ENCODE results near the gene UGT1A6.
"Not testable (repeated sequence)": the region's sequence is repeated elsewhere in the genome, so short reads cannot be mapped to it uniquely, and the experiment has no call there.

The UGT1A6 gene

GRCh38 chr2:233713262-233713615, 20.5 kb downstream of the UGT1A6 start:
- no peak overlapping the region for H3K4me3 ChIP-seq (replicated peaks in 1 of 2; ENCODE audit: low read depth in 2 of 2, low read length in 2 of 2)
- TF ChIP-seq CTCF (IDR thresholded peaks at IDR 0.05; ENCODE audit: low read depth, low read length): no peak
- no peak for DNase-seq (ENCODE audit: low read depth in 2 of 2)

GRCh38 chr2:233714121-233714520, 21.4 kb downstream of the UGT1A6 start:
- H3K4me3 ChIP-seq (replicated peaks in 1 of 2; ENCODE audit: low read depth in 2 of 2, low read length in 2 of 2): no peak overlapping the region
- DNase-seq (ENCODE audit: low read depth in 2 of 2): no peak
- TF ChIP-seq CTCF (IDR thresholded peaks at IDR 0.05; ENCODE audit: low read depth, low read length): no peak

GRCh38 chr2:233718552-233718951, 25.9 kb downstream of the UGT1A6 start, which contains the start of gene UGT1A4:
Gene UGT1A4 (plus strand): TSS chr2:233718736. CDS start chr2:233718821, 85 bp downstream.
- no peak within 1 kb of the TSS for H3K4me3 ChIP-seq (replicated peaks in 1 of 2; ENCODE audit: low read depth in 2 of 2, low read length in 2 of 2)
- no peak for DNase-seq (ENCODE audit: low read depth in 2 of 2)
- no peak for TF ChIP-seq CTCF (IDR thresholded peaks at IDR 0.05; ENCODE audit: low read depth, low read length)

- no peak for DNase-seq (ENCODE audit: low read depth in 2 of 2)
- no peak within 1 kb of the TSS for H3K4me3 ChIP-seq (replicated peaks in 1 of 2; ENCODE audit: low read depth in 2 of 2, low read length in 2 of 2)
- TF ChIP-seq CTCF (IDR thresholded peaks at IDR 0.05; ENCODE audit: low read depth, low read length): no peak
Observed at GRCh38 chr2:233728723-233729301, 36.1 kb downstream of the UGT1A6 start, which contains the start of gene UGT1A3. Gene UGT1A3 (plus strand): TSS chr2:233729042. CDS start chr2:233729127, 85 bp downstream.

GRCh38 chr2:233736868-233737653, 44.4 kb downstream of the UGT1A6 start:
- H3K4me3 ChIP-seq (replicated peaks in 1 of 2; ENCODE audit: low read depth in 2 of 2, low read length in 2 of 2); DNase-seq (ENCODE audit: low read depth in 2 of 2): not testable (repeated sequence)

GRCh38 chr2:233740870-233741269, 48.2 kb downstream of the UGT1A6 start:
- no peak for DNase-seq (ENCODE audit: low read depth in 2 of 2)
- no peak overlapping the region for H3K4me3 ChIP-seq (replicated peaks in 1 of 2; ENCODE audit: low read depth in 2 of 2, low read length in 2 of 2)
- no peak for TF ChIP-seq CTCF (IDR thresholded peaks at IDR 0.05; ENCODE audit: low read depth, low read length)

- TF ChIP-seq CTCF (IDR thresholded peaks at IDR 0.05; ENCODE audit: low read depth, low read length): no peak
- DNase-seq (ENCODE audit: low read depth in 2 of 2): no peak
- H3K4me3 ChIP-seq (replicated peaks in 1 of 2; ENCODE audit: low read depth in 2 of 2, low read length in 2 of 2): no peak overlapping the region
Observed at GRCh38 chr2:233743464-233744259, 51.0 kb downstream of the UGT1A6 start.

All from cardiac fibroblast (primary cell).